ENCODE data around the gene MCAM.

GRCh38 chr11:119316729-119317591, at the start of gene MCAM:
- TF ChIP-seq EZH2 (IDR thresholded peaks at IDR 0.05) (no peak), POLR2AphosphoS5 (IDR thresholded peaks at IDR 0.05; ENCODE audit: borderline replicate concordance, low read depth, low read length) (peak; percentile 86), FOXP2 (optimal IDR thresholded peaks at IDR 0.05; ENCODE audit: control extremely low read depth, extremely low read length, insufficient read depth) (no peak)
